ENCODE results near the gene TPK1.
"Not testable (repeated sequence)": the region's sequence is repeated elsewhere in the genome, so short reads cannot be mapped to it uniquely, and the experiment has no call there.

Gene TPK1

DNA sequence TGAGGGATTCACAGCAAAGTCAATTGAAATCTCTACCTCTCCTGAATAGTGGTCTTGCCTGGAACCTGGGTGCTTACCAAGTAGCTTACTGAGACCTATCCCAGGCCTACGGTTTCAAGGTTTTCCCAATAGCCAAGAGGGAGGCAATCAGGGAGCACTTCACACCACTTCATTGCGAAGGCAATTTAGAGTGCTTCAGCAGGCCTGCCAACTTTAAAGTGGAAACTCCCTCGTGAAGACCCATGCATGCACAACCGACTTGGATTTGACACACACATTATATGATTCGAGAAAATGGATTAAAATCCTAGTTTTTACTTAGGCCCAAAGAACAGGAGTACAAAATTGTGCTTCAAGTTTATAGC, 380.8 kb downstream of the TPK1 start:
- DNase-seq: no peak

- no peak for DNase-seq
These were observed 381.4 kb downstream of the TPK1 start for GRCh38 chr7:144454256-144455039.

- DNase-seq: no peak
These were observed 383.8 kb downstream of the TPK1 start for GRCh38 chr7:144452064-144452463.

DNA sequence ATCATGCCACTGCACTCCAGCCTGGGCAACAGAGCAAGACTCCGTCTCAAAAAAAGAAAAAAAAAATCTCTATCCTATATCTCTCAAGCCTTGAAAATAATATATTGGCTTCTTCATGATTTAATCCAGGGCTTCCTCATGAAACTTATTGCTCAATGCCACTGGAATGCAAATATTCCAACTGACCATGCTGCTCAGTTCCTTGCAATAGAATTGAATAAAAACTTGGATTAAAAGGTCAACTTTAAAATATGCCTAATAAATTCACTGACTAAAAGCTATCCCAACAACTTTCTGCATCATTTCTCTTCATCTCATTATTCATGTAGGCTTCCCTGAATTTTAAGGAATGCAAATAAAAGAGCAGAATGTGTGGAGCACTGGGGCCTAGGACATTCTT, 390.3 kb downstream of the TPK1 start:
- no peak for DNase-seq

- no peak for DNase-seq
These were observed 396.1 kb downstream of the TPK1 start for GRCh38 chr7:144439717-144440205.

DNA sequence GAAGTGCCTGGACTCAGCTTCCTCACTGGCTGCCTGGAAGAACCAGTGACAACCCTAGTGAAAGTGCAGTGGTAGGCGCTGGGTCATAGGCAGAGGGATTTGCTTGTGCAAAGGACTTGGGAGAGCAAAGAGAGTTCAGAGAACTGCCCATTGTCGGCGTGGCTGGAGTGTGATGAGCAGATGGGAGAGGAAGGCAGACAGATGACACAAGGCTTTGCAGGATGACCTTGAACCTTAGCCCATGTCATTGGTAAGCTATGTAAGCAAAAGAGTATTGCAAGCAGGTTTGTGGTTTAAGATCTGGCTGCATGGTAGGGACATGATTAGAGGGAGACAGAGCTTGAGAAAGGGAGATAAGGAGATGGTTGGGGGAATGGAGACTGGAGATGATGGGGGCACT, 397.1 kb downstream of the TPK1 start:
- no peak for DNase-seq

GRCh38 chr7:144437370-144438191, 398.3 kb downstream of the TPK1 start:
- peak; percentile 11 to 40 for DNase-seq

DNA sequence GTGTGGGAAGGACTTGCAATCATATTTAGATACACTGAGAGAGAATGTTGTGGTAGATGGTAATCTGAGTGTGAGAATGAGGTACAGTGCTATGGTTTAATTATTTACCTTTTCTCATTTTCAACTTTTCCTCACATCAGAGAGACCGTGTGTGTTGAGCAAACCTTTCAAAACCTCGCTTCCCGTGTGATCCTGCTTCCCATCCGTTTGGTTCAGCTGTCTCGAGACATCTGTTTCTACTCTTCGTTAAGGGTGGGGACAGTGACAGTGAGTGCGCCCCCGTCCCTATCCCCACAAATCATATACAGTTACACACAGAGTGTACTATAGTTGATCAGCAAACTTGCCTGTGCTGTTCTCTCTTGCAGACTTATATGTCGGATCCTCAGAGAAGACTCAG, 399.4 kb downstream of the TPK1 start:
- DNase-seq: no peak

- DNase-seq: no peak
These were observed 407.4 kb downstream of the TPK1 start for GRCh38 chr7:144428431-144428830.

GRCh38 chr7:144427539-144427938, 408.3 kb downstream of the TPK1 start:
- not testable (repeated sequence) for DNase-seq

DNA sequence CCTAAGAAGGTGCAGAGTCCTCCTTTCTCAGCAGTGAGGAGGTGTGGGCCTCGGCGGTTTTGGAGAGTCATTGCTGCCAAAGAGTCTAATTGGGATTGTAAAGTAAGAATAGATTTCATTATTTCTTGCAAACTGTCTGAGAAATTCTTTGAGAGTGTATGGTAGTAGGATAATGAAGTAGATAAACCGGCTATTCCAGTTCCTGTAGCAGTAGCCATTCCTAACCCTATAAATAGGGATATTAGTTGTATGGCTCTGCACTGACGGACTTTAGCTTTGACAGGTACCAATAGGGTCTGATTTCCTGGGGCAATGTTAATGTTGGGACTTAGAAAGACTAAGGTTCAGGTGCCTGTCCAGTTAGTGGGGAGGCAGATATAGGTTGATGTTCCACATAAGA, 416.9 kb downstream of the TPK1 start:
- not testable (repeated sequence) for DNase-seq

DNA sequence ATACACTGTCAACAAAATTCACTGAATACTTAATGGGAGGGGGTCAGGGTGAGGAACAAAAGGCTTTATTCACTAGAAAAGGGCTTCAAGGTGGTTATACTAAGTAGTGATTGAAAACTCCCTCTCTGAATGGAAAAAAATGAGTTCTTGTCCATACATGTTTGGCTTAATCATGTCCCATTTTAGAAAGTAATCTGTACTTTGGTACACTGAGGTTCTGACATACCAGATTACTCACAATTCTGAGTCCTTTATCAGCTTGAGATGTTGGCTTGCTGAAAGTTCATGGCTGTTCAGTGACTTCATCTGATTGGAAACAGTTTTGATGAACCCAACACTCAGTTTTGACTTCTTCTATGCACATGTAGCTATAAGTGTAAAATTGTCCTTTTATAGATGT, 419.5 kb downstream of the TPK1 start:
- no peak for DNase-seq

GRCh38 chr7:144415858-144416257, 420.0 kb downstream of the TPK1 start:
- no peak for DNase-seq

DNA sequence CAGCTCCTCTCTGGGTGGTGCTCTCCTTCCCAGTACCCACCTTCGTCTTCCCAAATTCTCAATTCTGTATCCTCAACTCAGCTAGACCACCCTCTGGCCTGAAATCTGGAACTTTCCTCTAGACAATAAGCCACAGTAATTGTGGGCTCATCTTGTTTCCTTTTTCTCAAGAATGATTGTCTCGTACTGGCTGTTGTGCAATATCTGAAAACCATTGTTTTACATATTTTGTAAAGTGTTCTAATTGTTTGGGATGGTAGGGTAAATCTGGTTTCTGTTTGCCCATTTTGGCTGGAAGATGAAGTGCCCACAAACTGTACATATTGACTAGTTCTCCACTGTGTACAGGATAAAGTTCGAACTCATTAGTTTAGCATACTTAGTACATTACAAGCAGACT, 421.0 kb downstream of the TPK1 start:
- no peak for DNase-seq

DNA sequence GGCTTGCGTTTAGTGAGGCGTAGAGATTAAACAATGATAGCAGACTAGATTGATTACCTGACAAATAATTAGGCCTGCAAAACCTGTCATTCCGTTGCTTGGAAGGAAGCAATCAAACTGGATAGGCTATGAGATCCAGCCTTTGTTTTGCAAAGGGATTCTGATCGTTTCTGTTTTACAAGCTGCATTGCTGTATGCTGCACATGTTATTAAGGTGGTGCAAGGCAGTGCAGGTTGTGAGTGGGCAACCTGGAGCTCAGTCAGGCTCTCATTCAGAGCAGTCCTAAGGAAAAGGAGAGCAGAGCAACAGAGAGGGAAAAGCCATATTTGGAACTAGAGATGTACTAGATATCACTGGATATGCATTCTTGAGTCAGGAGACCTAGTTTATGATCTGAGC, 425.4 kb downstream of the TPK1 start:
- DNase-seq: no peak

DNA sequence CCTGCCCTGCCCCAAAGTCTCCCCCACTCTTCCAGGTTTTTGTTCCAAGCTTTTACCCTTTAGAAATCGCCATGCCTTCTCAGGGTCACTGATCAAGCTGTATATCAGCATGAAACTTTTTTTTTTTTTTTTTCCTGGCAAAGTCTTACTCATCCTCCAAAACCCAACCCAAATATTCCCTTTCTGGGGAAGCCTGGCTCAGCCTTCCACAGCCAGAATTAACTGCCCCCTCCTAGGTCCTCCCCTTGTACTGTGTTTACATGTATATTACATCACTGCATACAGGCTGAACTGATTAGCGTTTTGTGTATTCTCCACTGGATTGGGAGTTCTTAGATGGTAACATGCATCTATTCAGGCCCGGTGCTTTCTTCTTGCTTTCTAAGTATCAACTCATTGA, 427.7 kb downstream of the TPK1 start:
- no peak for DNase-seq

GRCh38 chr7:144407266-144407931, 428.5 kb downstream of the TPK1 start:
- DNase-seq: no peak

DNA sequence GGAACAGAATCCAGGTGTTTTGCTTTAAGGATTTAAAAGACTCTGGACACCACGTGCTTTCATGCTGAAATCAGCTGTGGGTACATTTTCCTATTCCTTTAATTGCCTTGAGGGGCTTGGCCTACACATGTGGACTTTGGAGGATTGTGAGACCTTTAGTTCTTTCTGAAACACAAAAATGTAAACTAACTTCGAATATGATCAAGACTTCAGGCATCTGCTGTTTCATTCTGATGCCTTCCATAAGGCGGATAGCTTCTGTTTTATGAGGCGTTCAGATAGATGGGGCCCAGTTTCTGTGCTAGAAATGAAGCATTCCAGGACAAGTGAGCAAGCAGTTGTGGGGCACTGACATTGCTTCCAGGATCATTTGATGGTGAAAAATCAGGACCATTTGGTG, 430.9 kb downstream of the TPK1 start:
- no peak for DNase-seq

DNA sequence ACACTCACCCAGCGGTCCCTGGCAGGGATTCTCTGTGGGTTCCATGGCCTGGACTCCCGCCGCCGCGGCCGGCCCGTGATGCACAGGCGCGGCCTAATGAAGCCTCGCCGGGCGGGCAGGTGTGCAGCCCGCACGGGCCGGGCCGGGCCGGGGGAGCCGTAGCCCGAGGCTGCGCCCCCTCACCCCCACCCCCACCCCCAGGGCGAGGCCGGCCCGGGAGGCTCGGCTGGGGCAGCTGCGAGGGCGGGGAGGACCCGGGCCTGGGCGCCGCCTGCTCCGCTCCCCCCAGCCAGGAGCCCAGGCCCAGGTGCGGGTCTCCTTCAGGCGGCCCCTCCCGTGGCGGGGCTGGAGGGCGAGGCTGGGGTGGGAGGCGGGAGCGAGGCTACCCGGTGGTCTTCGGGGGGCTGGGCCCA, 432.2 kb downstream of the TPK1 start, which contains the start of gene NOBOX:
TSS of gene NOBOX (minus strand) at position 45 of the 413 bp plus-strand sequence.
- no peak for DNase-seq

GRCh38 chr7:144403102-144403501, 432.8 kb downstream of the TPK1 start:
- DNase-seq: no peak

All from CD4-positive, alpha-beta T cell treated with Interleukin-1 beta for 1 hour (primary cell).